Peyer's patch (tissue), 4 donors: ENCODE results near the gene ATG5. TPM values are rescaled to one million over a fixed set of nuclear protein-coding genes. Genes with fewer than 3 reads are reported as not detected.
"Not testable (repeated sequence)": the region's sequence is repeated elsewhere in the genome, so short reads cannot be mapped to it uniquely, and the experiment has no call there.

Source experiments
- DNase-seq, 3 donors: peaks; one replicate each; pipeline ENCODE4 v3.0.0-alpha.2; 2017 to 2019
- H3K27ac ChIP-seq, 4 donors: fragments of 200-600 bp; sonication (generic); one replicate each; pipeline ENCODE4 v1.5.1; 2016 to 2019
- H3K27me3 ChIP-seq, 2 donors: fragments of 200-600 bp; sonication (generic); one replicate each; pipeline ENCODE4 v1.5.1; 2019
- H3K36me3 ChIP-seq, 3 donors: fragments of 200-600 bp; sonication (generic); one replicate each; pipeline ENCODE4 v1.5.1; 2016 to 2019
- H3K4me1 ChIP-seq, 4 donors: fragments of 200-600 bp; sonication (generic); one replicate each; pipeline ENCODE4 v1.5.1; 2016 to 2019
- H3K4me3 ChIP-seq, 4 donors: fragments of 200-600 bp; sonication (generic); 1 replicate in 3 of 4; 2 replicates in 1 of 4; pipeline ENCODE4 v1.5.1; 2016 to 2019; ENCODE audit warnings: mild to moderate bottlenecking in 1 of 4
- H3K9me3 ChIP-seq, 4 donors: fragments of 200-600 bp; sonication (generic); one replicate each; pipeline ENCODE4 v1.5.1; 2016 to 2019; ENCODE audit warnings: mild to moderate bottlenecking in 1 of 4
- POLR2A ChIP-seq, 2 donors: fragments of 450-650 bp; IDR thresholded peaks; one replicate each; pipeline ENCODE4 v1.5.1; 2017; ENCODE audit warnings: antibody characterized with exemption in 2 of 2, mild to moderate bottlenecking in 2 of 2, moderate library complexity in 2 of 2
- total RNA-seq, 4 donors: library from RNA; depleted of rRNA; stranded (reverse); fragments of >200 nt; gene quantifications; one replicate each; pipeline ENCODE4 v1.1.0, GENCODE V29; 2016
- TF ChIP-seq, protein P1 (sequence below), 6 experiments: fragments of 450-650 bp in 4 of 6; fragments of 200-600 bp in 2 of 6; sonication (generic) in 1 of 6; IDR thresholded peaks; one replicate each; pipeline ENCODE4 v1.5.1; 2017 to 2019; ENCODE audit warnings: antibody characterized with exemption in 6 of 6, mild to moderate bottlenecking in 3 of 6, moderate library complexity in 1 of 6

Gene ATG5
- total RNA-seq, 4 donors from 2014 or later = 42.7 to 73.4 (median 60.2) TPM

DNA sequence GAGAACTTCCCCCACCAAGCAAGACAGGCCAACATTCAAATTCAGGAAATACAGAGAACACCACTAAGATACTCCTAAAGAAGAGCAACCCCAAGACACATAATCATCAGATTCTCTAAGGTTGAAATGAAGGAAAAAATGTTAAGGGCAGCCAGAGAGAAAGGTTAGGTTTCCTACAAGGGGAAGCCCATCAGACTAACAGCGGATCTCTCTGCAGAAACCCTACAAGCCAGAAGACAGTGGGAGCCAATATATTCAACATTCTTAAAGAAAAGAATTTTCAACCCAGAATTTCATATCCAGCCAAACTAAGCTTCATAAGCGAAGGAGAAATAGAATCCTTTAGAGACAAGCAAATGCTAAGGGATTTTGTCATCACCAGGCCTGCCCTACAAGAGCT, 61.1 kb downstream of the ATG5 start:
- H3K4me1 ChIP-seq, DNase-seq, H3K27ac ChIP-seq, H3K9me3 ChIP-seq, H3K27me3 ChIP-seq, H3K4me3 ChIP-seq, H3K36me3 ChIP-seq: not testable (repeated sequence)

DNA sequence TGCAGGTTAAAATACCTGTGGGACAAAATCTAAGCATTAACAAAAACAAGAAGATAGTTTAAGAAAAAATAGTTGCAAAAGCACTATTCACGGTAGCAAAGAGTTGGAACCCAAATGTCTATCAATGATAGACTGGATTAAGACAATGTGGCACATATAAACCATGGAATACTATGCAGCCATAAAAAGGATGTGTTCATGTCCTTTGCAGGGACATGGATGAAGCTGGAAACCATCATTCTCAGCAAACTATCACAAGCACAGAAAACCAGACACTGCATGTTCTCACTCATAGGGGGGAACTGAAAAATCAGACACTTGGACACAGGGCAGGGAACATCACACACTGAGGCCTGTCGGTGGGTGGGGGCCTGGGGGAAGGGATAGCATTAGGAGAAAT, 65.8 kb downstream of the ATG5 start:
- not testable (repeated sequence) for DNase-seq, H3K27me3 ChIP-seq, H3K27ac ChIP-seq, H3K4me3 ChIP-seq, H3K36me3 ChIP-seq, H3K4me1 ChIP-seq, H3K9me3 ChIP-seq

DNA sequence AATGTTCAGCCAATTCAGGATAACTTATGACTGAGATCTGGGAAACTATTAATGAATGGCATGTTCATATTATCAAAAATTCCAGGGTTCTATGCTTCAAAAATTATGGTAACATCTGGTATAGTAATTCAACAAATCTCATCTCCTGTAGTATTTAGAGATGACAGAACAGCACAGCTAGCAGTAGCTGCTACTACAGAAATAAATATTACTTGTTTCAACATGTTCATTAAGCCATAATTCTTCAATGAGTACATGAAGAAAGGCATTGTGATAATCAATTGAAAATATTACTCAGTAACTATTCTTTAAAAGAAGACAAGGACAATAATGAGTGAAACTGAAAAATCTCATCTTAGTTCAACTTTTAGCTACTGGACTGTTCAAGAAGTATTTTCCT, 66.8 kb downstream of the ATG5 start:
- H3K4me1 ChIP-seq = no peaks in the 10 kb centered on the region
- no peak overlapping the region for H3K4me3 ChIP-seq
- H3K36me3 ChIP-seq = no peaks in the 10 kb centered on the region
- no peak for DNase-seq
- H3K9me3 ChIP-seq = no peaks in the 10 kb centered on the region
- TF ChIP-seq, protein P1, sequence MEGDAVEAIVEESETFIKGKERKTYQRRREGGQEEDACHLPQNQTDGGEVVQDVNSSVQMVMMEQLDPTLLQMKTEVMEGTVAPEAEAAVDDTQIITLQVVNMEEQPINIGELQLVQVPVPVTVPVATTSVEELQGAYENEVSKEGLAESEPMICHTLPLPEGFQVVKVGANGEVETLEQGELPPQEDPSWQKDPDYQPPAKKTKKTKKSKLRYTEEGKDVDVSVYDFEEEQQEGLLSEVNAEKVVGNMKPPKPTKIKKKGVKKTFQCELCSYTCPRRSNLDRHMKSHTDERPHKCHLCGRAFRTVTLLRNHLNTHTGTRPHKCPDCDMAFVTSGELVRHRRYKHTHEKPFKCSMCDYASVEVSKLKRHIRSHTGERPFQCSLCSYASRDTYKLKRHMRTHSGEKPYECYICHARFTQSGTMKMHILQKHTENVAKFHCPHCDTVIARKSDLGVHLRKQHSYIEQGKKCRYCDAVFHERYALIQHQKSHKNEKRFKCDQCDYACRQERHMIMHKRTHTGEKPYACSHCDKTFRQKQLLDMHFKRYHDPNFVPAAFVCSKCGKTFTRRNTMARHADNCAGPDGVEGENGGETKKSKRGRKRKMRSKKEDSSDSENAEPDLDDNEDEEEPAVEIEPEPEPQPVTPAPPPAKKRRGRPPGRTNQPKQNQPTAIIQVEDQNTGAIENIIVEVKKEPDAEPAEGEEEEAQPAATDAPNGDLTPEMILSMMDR (IDR thresholded peaks at IDR 0.05) = no peak
- TF ChIP-seq POLR2A (IDR thresholded peaks at IDR 0.05) = no peak
- no peak overlapping the region for H3K27ac ChIP-seq
- H3K27me3 ChIP-seq = no peaks in the 10 kb centered on the region

DNA sequence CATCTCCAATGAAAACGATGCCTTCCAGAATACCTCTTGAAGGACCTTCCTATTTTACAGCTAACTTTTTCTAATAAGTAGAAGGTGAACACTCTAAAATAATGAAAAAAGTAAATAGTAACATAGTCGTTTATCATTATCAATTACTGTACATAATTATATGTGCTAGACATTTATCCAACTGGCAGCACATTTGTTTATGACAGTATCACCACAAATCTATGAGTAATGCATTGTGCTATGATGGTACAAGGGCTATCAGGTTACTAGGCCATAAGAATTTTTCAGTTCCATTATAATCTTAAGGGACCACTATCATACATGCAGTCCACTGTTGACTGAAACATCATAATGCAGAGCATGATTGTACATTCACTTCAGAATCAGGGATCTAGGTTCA, 68.4 kb downstream of the ATG5 start:
- TF ChIP-seq, protein P1 (IDR thresholded peaks at IDR 0.05) = no peak
- no peak for TF ChIP-seq POLR2A (IDR thresholded peaks at IDR 0.05)

DNA sequence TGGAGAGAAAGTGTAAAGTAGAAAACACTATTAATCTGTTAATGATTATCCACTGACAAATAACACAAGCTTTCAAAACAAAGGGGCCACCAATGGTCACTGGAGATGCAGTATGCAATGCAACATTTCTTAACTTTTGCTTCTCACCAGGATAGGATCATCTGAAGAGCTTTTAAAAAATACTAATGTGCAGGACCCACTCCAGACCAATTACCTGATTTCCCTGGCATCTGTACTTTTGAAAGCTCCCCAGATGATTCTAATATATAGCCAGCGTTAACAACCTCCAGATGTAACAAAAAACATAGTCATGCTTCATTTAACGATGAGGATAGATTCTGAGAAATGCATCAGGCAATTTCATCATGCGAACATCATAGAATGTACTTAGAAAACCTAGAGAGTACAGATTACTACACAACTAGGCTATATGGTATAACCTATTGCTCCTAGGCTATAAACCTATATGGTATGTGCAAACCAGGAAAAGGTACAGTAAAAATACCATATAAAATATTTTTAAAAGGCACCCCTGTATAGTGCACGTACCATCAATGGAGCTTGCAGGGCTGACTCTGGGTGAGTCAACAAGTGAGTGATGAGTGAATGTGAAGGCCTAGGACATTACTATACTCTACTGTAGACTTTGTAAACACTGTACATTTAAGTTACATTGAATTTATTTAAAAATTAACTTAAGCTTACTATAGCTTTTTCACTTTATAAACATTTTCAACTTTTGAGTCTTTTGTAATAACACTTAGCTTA, 69.2 kb downstream of the ATG5 start:
- Histone ChIP-seq H3K4me1 (no peaks in the 10 kb centered on the region), H3K27ac (no peak overlapping the region), H3K9me3 (no peaks in the 10 kb centered on the region), H3K4me3 (no peak overlapping the region), H3K36me3 (no peaks in the 10 kb centered on the region), H3K27me3 (no peaks in the 10 kb centered on the region)
- TF ChIP-seq POLR2A (IDR thresholded peaks at IDR 0.05) = no peak
- TF ChIP-seq, protein P1 (IDR thresholded peaks at IDR 0.05) = no peak
- DNase-seq = no peak

More for the DNA sequence above, 68.4 kb downstream of the ATG5 start:
- Histone ChIP-seq H3K4me1 (no peaks in the 10 kb centered on the region), H3K9me3 (no peaks in the 10 kb centered on the region), H3K27me3 (no peaks in the 10 kb centered on the region), H3K36me3 (no peaks in the 10 kb centered on the region), H3K4me3 (no peak overlapping the region), H3K27ac (no peak overlapping the region)
- DNase-seq = no peak

DNA sequence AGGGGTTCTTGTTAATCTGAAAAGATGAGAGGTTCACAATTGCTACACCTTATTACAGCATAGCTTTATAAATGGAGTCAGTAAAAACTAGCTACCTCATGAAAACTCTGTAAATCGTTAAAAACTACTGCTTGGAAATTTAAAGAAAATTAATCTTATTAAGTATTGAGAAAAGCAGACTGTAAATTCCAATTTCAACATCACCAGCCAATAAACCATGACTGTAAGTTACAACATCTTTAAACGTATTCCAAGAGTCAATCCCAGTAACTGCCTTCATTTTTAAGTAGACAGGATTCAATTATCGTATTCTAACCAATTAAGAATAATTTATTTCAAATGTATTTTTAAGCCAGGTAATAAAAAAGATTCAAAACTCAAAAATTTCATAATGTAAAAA, 70.3 kb downstream of the ATG5 start:
- no peak overlapping the region for H3K27ac ChIP-seq
- no peaks in the 10 kb centered on the region for H3K27me3 ChIP-seq
- no peak overlapping the region for H3K4me3 ChIP-seq
- no peaks in the 10 kb centered on the region for H3K4me1 ChIP-seq
- TF ChIP-seq POLR2A (IDR thresholded peaks at IDR 0.05) = no peak
- TF ChIP-seq, protein P1 (IDR thresholded peaks at IDR 0.05) = no peak
- no peak for DNase-seq
- H3K36me3 ChIP-seq = no peaks in the 10 kb centered on the region
- no peaks in the 10 kb centered on the region for H3K9me3 ChIP-seq

DNA sequence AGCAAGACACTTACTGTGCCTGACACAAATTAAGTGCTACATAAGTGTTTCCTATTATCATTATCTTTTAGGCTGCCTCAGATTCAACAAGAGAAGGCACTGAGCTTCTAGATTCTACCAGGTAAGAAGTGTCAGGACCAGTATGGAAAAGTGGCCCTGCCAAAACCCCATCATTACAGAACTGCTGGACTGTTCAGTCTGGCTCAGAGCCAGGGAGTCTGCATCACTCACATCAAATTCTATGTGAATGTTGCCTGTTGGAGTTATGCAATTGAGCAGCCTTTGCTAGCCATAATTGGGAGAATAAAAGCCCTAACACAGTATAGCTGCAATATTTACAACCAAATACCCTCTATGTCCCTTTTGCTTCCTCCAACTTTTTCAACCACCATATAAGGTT, 70.9 kb downstream of the ATG5 start:
- Histone ChIP-seq H3K9me3 (no peaks in the 10 kb centered on the region), H3K4me3 (no peak overlapping the region), H3K36me3 (no peaks in the 10 kb centered on the region), H3K27me3 (no peaks in the 10 kb centered on the region), H3K27ac (no peak overlapping the region), H3K4me1 (no peaks in the 10 kb centered on the region)
- no peak for TF ChIP-seq POLR2A (IDR thresholded peaks at IDR 0.05)
- TF ChIP-seq, protein P1 (IDR thresholded peaks at IDR 0.05) = no peak
- DNase-seq = no peak
